ENCODE measurements around the gene NUMB.

The NUMB gene

DNA sequence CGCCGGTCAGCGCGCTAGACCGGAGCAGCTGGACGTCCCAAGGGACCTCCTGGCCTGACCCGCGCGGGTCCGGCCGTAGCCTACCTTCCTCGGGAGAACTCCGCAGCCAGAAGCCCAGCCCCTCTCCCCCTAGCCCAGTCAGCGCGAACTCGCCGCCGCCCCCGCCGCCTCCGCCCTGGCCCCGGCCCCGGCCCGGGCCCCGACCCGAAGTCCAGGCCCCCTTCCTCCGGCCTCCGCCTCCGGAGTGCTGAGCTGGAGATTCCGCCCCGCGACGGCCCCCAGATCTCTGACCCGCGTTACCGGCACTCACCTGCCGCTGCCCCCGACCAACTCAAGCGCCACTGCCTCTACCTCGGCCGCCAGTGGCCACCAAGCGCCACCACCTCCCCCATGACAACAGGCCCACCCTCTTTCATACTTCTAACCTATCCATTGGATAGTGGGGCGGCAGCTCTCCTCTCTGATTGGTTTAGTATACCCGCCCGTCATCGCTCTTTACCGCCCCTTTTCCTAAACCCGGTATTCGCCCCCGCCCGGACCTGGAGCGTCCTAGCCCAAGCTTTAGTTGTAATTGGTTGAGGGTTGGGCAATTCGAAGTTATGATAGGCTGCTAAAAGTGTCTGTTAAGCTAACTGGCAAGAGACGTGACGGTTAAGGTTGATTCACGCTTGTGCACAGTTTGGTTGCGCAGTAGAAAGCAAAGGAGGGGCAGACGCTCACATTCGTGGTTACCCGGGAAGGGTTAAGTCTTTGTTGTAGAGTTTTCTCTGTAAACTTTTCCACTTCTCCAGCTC is at the start of gene NUMB:
Gene NUMB (minus strand): TSS at position 364 of the 794 bp plus-strand sequence. CDS start 102,795 bp downstream, outside the sequence.
- DNase-seq, result peak; percentile 100

GRCh38 chr14:73503648-73504047 is 45.3 kb upstream of the NUMB start:
- peak; percentile 59 for DNase-seq

- DNase-seq, result no peak
Observed at GRCh38 chr14:73502017-73502619, 43.8 kb upstream of the NUMB start.

DNA sequence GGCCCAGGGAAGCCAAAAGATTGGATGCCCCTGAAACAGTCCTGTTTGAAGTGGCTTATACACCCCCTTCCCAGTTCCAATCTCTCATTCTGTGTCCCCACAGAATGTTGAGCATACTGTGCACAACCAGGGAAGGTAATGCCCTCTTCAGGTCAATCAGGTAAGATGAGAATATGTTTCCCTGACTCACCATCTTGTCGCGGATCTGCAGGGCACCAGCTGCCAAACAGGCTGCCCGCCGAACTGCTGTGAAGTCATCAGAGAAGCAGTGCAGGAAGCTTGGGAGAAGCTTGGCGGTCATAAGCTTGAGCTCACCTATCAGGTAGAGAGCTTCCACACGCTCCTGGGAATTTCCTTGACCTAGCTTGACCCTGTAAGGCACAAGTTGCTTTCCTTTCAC is 42.0 kb upstream of the NUMB start:
- DNase-seq, result no peak

GRCh38 chr14:73494593-73494992 is 36.2 kb upstream of the NUMB start:
- no peak for DNase-seq

DNA sequence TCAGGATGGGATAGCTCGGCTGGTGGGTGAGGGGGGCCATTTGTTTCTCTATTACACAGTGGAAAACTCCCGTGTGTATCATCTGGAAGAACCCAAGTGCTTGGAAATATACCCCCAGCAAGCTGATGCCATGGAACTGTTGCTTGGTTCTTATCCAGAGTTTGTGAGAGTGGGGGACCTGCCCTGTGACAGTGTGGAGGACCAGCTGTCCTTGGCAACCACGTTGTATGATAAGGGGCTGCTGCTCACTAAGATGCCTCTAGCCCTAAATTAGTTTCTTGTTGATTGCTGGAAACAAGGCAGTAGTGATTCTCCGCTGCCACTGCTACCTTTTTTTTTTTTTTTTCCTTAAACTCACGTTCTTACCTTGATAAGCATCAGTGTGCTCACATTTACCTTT is 34.3 kb upstream of the NUMB start:
- DNase-seq, result no peak

- DNase-seq, result no peak
Observed at GRCh38 chr14:73492043-73492552, 33.8 kb upstream of the NUMB start.

- DNase-seq, result peak; percentile 38
Observed at GRCh38 chr14:73491256-73492042, 33.1 kb upstream of the NUMB start.

DNA sequence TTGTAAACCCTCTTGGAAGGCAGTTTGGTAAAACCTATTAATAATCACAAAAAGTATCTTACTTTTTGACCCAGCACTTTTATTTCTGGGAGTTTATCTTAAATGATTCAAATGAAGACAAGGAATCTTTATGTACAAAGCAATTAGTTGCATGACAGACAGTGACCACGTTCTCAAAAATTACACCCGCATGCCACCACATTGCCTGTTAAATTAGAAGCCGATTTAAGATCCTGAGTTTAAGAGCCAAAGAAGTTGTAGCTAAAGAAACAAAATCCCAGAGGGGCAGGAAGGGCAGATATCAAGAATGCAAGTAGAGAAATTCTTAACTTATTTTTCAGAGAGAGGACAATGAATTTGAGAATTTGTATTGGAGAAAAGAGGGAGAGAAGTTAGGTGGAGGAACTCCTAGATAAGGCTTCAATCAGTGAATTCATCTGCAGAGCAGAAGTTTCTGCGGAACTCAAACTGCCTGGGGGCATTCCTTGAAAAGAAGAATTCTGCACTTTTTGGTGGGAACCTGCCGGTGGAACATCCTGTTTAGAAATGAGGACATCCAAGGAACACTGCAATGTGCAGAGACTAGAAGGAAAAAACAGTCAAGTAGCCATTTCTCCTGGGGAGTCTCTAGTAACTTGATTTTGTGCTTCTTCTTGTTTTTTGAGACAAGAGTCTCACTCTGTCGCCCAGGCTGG is 31.3 kb upstream of the NUMB start:
- DNase-seq, result no peak

DNA sequence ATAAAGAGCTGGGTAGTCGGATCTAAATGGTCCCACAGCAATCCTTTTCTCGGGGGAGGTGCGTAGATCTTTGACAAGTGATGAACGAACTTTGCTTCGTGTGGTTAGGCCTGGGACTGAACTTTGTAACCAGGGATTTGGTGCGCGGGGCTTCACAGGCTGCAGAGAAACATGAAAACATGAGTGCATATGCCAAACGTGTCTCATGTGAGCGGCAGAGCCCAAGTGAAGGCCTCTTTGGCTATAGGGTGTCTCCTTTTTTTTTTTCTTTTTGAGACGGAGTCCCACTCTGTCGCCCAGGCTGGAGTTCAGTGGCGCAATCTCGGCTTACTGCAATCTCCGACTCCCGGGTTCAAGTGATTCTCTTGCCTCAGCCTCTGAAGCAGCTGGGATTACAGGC is 20.3 kb upstream of the NUMB start:
- no peak for DNase-seq

DNA sequence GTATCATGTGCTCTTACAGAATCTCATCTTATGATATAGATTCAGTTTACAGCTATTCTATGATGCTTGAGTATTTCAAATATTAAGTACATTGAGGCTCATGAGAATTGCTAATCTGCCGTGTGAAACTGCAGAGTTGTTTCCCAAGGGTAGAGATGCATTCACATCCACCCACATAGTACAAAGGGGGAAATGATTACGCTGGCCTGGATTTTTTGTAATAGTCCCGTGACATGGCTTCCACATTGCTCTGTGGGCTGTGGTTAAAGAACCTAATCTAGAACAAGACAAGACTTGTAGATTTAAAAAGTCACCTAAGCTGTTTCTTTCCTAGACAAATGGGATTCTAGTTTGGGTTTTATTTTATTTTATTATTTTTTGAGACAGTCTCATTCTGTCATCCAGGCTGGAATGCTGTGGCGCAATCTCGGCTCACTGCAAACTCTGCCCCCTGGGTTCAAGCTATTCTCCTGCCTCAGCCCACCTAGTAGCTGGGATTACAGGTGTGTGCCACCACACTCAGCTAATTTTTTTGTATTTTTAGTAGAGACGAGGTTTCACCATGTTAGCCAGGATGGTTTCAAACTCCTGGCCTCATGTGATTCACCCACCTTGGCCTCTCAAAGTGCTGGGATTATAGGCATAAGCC is 19.4 kb upstream of the NUMB start:
- no peak for DNase-seq

- DNase-seq, result no peak
Observed at GRCh38 chr14:73476451-73476931, 18.1 kb upstream of the NUMB start.

DNA sequence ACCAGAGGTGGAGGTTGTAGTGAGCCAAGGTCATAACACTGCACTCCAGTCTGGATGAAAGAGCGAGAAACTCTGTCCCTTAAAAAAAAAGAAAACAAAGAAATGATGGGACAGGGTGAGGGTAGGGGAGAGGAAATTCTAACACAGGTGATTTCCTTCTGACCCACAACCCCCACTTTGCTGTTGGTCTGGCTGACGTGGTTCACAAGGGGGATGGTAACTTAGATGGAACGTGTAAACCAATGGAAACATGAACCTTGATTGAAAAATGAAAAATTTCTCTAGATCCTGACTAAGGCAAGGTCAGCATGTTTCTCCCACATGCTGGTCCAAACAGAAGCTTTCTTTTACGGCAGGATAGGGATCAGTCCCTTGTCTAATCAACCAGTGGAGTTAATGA is 16.6 kb upstream of the NUMB start:
- DNase-seq, result no peak

GRCh38 chr14:73472185-73473114 is 14.1 kb upstream of the NUMB start:
- DNase-seq, result peak; percentile 70

DNA sequence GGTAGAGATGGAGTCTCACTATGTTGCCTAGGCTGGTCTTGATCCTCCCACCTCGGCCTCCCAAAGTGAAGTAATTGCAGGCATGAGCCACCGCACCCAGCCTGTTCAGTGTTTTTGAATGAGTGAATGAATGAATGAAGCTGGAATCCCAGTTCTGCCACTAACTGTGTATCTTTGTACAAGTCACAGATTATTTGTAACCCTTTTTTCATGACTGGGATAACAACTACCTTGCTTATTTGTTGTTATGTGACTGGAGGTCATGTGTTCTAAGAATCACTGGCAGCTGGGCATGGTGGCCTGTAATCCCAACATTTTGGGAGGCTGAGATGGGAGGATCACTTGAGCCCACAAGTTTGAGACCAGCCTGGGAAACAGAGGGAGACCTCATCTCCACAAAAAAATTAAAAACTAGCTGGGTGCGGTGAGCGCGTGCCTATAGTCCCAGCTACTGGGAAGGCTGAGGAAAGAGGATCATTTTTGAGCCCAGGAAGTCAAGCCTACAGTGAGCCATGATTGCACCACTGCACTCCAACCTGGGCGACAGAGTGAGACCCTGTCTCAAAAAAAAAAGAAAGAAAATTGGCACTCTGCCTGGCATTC is 13.3 kb upstream of the NUMB start:
- DNase-seq, result no peak

DNA sequence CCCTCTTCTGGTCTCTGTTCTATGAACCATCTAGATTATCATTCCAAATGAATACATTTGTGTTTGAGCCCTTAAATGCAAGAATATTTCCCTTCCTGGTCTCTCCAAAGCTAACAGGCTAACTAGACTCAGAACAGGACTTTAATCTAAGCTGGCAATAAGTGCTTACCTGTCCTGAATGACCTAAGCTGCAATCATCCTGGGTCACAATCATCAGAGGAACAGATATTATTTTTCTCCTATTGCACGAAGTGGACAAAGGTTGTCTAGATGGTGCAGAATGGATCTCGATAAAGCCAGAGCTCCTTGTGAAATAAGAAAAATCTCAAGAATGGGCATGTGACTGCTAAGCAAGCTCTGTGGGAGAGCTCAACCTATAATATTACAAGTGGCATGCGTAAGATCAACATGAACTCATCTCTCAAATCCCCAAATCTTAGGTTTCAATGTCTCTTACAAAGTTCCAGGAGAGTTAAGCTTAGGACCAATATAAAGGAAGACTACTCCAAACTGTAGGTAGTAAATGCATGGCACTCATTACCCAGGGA is 10.6 kb upstream of the NUMB start:
- no peak for DNase-seq

DNA sequence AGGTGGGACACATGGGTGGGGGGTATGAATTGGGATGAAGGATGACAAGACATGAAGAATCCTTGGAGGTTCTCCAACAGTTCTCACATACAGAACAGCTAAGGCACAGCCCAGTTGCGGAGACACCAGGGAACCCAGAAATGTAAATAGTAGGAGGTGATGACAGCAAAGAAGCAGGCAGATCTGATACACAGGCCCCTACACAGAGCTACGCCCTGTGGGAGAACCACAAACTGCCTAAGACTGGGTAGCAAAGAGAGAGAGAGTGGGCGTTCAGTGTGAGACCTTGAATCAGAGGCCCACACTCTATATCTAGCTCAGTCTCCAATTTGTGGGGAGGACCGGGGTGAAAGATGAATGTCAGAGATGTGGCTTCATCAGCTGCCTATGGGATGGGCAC is 9.5 kb upstream of the NUMB start:
- peak; percentile 40 for DNase-seq

- no peak for DNase-seq
Observed at GRCh38 chr14:73467377-73467776, 9.0 kb upstream of the NUMB start.

- DNase-seq, result no peak
Observed at GRCh38 chr14:73466861-73467260, 8.5 kb upstream of the NUMB start.

DNA sequence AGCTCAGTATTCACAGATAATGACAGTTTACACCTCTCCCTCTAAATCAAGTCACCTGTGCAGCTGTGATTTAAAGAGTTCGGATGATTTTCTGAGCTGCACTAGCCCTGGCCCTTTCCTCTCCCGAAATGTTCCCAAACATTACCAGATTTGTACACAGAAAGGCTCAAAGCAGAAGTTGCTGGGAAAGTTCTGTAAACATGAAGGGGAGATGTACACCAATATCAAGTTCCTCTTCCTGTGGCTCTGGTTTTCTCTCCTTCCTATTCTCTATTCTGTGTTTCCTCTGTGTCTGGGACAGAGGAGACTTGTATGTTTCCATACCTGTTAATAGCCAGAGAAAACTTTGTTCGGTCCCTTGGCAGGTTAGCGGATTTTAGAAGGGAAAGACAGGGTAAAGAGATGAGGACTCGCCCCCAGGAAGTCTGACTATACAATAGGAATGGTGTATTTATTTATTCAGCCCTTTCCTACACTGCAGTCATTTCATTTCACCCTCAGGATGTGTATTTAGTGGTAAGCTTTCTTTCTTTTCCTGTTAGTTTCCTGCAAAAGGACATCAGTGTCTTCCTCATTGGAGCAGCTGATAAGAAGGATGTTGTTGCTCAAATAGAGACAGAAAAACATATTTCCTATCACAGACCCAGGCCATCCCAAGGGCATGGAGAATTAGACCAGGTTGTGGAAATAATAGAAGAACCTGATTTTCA is 7.6 kb upstream of the NUMB start:
- no peak for DNase-seq
